ENCODE data around the gene TREM1.

Gene TREM1

DNA sequence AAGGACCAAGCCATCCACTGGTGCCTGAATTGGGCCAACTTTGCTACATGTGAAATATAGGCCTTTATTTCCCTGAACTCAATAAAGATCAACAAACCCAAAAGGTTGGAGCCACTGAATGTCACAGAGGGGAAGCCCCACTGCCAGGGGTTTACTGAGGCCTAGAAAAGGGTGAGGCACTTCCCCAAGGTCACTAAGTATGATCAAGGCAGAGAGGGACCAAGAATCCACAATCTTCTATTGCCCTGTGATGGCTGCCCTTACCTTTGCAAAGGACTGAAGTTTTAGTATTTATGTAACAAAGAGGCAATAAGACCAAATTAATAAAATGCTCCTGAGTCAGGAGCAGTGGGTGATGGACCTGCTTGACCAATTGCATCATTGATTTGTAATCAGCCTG, 18.0 kb downstream of the TREM1 start:
- no peak for TF ChIP-seq POLR2A (IDR thresholded peaks at IDR 0.05; ENCODE audit: extremely low read depth, insufficient read length)
- TF ChIP-seq, protein P1, sequence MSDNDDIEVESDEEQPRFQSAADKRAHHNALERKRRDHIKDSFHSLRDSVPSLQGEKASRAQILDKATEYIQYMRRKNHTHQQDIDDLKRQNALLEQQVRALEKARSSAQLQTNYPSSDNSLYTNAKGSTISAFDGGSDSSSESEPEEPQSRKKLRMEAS (IDR thresholded peaks at IDR 0.05; ENCODE audit: low read depth, low read length), result no peak
- TF ChIP-seq CTCF (IDR thresholded peaks at IDR 0.05; ENCODE audit: low read depth, low read length), result no peak
- TF ChIP-seq MYC (IDR thresholded peaks at IDR 0.05; ENCODE audit: low read depth, low read length), result no peak
- no peak for DNase-seq (ENCODE audit: low read depth)
- no peak overlapping the region for H3K4me3 ChIP-seq (ENCODE audit: low read depth, low read length)

DNA sequence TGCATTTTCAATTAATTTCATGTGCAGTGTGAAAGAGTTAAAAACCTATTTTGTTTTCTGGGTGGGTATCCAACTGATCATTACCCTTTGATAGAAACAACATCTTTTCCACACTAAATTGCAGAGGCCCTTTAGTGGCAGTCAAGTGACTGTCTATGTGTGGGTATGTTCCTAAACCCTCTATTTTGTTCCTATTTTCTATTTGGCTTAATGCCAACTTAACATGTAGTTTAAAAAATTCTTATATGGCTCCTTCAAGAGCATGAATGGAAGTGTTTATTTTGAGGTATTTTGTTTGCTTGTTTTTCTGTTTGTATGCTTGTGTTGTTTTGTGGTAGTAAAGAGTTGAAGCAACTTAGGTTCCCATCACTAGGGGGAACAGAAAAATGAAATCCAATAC, 19.9 kb downstream of the TREM1 start:
- TF ChIP-seq, protein P1 (IDR thresholded peaks at IDR 0.05; ENCODE audit: low read depth, low read length), result no peak
- TF ChIP-seq CTCF (IDR thresholded peaks at IDR 0.05; ENCODE audit: low read depth, low read length), result no peak
- TF ChIP-seq POLR2A (IDR thresholded peaks at IDR 0.05; ENCODE audit: extremely low read depth, insufficient read length), result no peak
- no peak for TF ChIP-seq MYC (IDR thresholded peaks at IDR 0.05; ENCODE audit: low read depth, low read length)
- no peak overlapping the region for H3K4me3 ChIP-seq (ENCODE audit: low read depth, low read length)
- no peak for DNase-seq (ENCODE audit: low read depth)

GRCh38 chr6:41263267-41263666, 23.2 kb downstream of the TREM1 start:
- no peak for DNase-seq (ENCODE audit: low read depth)
- no peak for TF ChIP-seq MYC (IDR thresholded peaks at IDR 0.05; ENCODE audit: low read depth, low read length)
- TF ChIP-seq CTCF (IDR thresholded peaks at IDR 0.05; ENCODE audit: low read depth, low read length), result no peak
- no peak for TF ChIP-seq POLR2A (IDR thresholded peaks at IDR 0.05; ENCODE audit: extremely low read depth, insufficient read length)
- TF ChIP-seq, protein P1 (IDR thresholded peaks at IDR 0.05; ENCODE audit: low read depth, low read length), result no peak
- no peak overlapping the region for H3K4me3 ChIP-seq (ENCODE audit: low read depth, low read length)

- H3K4me3 ChIP-seq (ENCODE audit: low read depth, low read length), result no peak overlapping the region
- no peak for DNase-seq (ENCODE audit: low read depth)
- TF ChIP-seq, protein P1 (IDR thresholded peaks at IDR 0.05; ENCODE audit: low read depth, low read length), result no peak
- TF ChIP-seq MYC (IDR thresholded peaks at IDR 0.05; ENCODE audit: low read depth, low read length) (no peak), CTCF (IDR thresholded peaks at IDR 0.05; ENCODE audit: low read depth, low read length) (no peak), POLR2A (IDR thresholded peaks at IDR 0.05; ENCODE audit: extremely low read depth, insufficient read length) (no peak)
These were observed 24.1 kb downstream of the TREM1 start for GRCh38 chr6:41262401-41262800.

DNA sequence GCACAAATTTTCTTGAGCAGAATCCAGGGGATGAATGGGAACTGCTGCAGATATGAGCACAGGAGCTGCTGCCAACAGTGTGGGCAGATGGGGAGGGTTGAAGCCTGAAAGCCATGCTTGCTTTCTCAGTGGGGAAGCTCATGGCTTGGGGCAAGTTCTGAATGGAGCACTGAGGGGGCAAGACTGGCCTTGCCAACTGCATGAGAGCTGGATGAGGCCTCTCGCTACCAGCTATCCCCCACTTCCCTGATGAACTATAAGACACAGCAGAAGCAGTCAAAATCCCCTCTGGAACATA, 28.3 kb downstream of the TREM1 start:
- TF ChIP-seq CTCF (IDR thresholded peaks at IDR 0.05; ENCODE audit: low read depth, low read length), result no peak
- TF ChIP-seq, protein P1 (IDR thresholded peaks at IDR 0.05; ENCODE audit: low read depth, low read length), result no peak
- no peak for TF ChIP-seq MYC (IDR thresholded peaks at IDR 0.05; ENCODE audit: low read depth, low read length)
- no peak for TF ChIP-seq POLR2A (IDR thresholded peaks at IDR 0.05; ENCODE audit: extremely low read depth, insufficient read length)
- no peak for DNase-seq (ENCODE audit: low read depth)

More for the DNA sequence above, 28.3 kb downstream of the TREM1 start:
- no peak overlapping the region for H3K4me3 ChIP-seq (ENCODE audit: low read depth, low read length)
